ENCODE data around the gene SERTAD4.
"Not testable (repeated sequence)": the region's sequence is repeated elsewhere in the genome, so short reads cannot be mapped to it uniquely, and the experiment has no call there.

Gene SERTAD4

DNA sequence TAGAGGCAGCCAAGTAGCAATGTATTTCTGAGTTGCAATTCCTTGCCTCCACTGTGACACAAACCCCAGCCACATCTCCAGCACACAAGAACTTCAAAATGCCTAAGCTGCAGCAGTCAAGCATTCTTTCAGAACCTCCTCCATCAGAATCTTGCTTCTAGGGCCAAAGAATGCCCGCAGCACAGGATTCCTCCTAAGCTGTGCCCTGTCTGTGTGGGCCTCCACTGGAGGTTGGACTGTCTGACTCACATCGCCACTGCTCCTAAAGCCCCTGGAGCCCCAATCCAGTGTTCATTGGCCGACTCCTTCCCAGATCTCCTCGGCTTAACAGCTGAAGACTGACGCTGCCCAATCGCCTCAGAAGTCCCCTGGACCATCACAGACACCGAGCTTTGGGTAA lies 43.2 kb upstream of the SERTAD4 start:
- Histone ChIP-seq H3K36me3 (ENCODE audit: insufficient read depth, low read length) (no peaks in the 10 kb centered on the region), H3K27me3 (ENCODE audit: insufficient read depth, low read length, poor library complexity, severe bottlenecking) (no peaks in the 10 kb centered on the region), H3K9ac (ENCODE audit: low read depth, low read length, poor library complexity, severe bottlenecking) (no peak overlapping the region), H3K4me2 (ENCODE audit: low read depth, low read length, poor library complexity, severe bottlenecking) (no peak overlapping the region), H3F3A (ENCODE audit: low read depth) (no peaks in the 10 kb centered on the region), H3K9me3 (ENCODE audit: insufficient read depth, low read depth, low read length) (no peaks in the 10 kb centered on the region), H4K20me1 (ENCODE audit: insufficient read depth, low read length, poor library complexity, severe bottlenecking) (no peaks in the 10 kb centered on the region), H3K9me2 (replicated peaks; ENCODE audit: low read depth, low read length) (no peaks in the 10 kb centered on the region), H3K4me3 (ENCODE audit: low read length, poor library complexity, severe bottlenecking) (no peak overlapping the region), H3K79me2 (ENCODE audit: insufficient read depth, low read length) (no peaks in the 10 kb centered on the region), H3K4me1 (ENCODE audit: insufficient read depth, low read length, poor library complexity, severe bottlenecking) (no peaks in the 10 kb centered on the region), H2AFZ (ENCODE audit: low read length) (no peak overlapping the region)
- no peak for TF ChIP-seq EZH2phosphoT487 (IDR thresholded peaks at IDR 0.05; ENCODE audit: borderline replicate concordance)
- TF ChIP-seq, protein P1, sequence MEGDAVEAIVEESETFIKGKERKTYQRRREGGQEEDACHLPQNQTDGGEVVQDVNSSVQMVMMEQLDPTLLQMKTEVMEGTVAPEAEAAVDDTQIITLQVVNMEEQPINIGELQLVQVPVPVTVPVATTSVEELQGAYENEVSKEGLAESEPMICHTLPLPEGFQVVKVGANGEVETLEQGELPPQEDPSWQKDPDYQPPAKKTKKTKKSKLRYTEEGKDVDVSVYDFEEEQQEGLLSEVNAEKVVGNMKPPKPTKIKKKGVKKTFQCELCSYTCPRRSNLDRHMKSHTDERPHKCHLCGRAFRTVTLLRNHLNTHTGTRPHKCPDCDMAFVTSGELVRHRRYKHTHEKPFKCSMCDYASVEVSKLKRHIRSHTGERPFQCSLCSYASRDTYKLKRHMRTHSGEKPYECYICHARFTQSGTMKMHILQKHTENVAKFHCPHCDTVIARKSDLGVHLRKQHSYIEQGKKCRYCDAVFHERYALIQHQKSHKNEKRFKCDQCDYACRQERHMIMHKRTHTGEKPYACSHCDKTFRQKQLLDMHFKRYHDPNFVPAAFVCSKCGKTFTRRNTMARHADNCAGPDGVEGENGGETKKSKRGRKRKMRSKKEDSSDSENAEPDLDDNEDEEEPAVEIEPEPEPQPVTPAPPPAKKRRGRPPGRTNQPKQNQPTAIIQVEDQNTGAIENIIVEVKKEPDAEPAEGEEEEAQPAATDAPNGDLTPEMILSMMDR (conservative IDR thresholded peaks at IDR 0.05; ENCODE audit: low read length), result no peak

DNA sequence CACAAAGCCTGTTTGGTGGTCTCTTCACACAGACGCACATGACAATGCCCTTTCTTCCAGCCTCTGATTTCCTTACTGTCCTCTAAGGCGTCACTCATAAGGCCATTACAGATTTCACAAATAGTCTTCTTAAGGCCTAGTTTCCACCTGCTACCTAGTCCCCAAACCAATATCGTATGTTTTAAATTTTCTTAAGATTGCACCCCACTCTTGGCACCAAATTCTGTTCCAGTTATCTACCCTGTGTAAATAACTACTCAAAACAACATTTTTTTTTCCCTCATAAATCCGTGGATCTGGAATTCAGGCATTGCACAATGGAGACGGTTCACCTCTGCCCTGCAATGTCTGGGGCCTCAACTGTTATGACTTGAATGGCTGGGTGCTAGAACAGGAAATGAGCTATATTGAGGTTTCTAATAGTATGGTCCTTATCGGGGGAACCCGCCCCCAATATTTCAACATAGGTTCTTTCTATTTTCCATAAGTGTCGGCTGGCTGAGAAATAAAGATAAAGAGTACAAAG lies 36.9 kb upstream of the SERTAD4 start:
- Histone ChIP-seq H3K27me3 (ENCODE audit: insufficient read depth, low read length, poor library complexity, severe bottlenecking) (no peaks in the 10 kb centered on the region), H3K9ac (ENCODE audit: low read depth, low read length, poor library complexity, severe bottlenecking) (no peak overlapping the region), H3K4me1 (ENCODE audit: insufficient read depth, low read length, poor library complexity, severe bottlenecking) (no peaks in the 10 kb centered on the region)

DNA sequence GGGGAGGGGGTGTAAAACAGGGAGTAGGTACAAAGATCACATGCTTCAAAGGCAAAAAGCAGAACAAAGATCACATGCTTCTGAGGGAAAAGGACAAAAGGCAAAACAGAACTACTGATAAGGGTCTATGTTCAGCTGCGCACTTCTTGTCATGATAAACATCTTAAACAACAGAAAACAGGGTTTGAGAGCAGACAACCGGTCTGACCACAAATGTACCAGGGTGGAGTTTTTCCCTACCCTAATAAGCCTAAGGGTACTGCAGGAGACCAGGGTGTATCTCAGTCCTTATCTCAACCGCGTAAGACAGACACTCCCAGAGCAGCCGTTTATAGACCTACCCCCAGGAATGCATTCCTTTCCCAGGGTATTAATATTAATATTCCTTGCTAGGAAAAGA lies 36.3 kb upstream of the SERTAD4 start:
- not testable (repeated sequence) for H3K36me3 ChIP-seq (ENCODE audit: insufficient read depth, low read length); H3K27me3 ChIP-seq (ENCODE audit: insufficient read depth, low read length, poor library complexity, severe bottlenecking)

More for the DNA sequence above, 36.9 kb upstream of the SERTAD4 start:
- no peak overlapping the region for H3K4me2 ChIP-seq (ENCODE audit: low read depth, low read length, poor library complexity, severe bottlenecking)
- H3F3A ChIP-seq (ENCODE audit: low read depth), result no peaks in the 10 kb centered on the region
- no peak overlapping the region for H3K4me3 ChIP-seq (ENCODE audit: low read length, poor library complexity, severe bottlenecking)
- H3K79me2 ChIP-seq (ENCODE audit: insufficient read depth, low read length), result no peaks in the 10 kb centered on the region
- peaks cover 3% of the 10 kb centered on the region; the same call in 1 of the 2 replicates for H3K9me3 ChIP-seq (ENCODE audit: insufficient read depth, low read depth, low read length)
- no peak overlapping the region for H2AFZ ChIP-seq (ENCODE audit: low read length)
- H4K20me1 ChIP-seq (ENCODE audit: insufficient read depth, low read length, poor library complexity, severe bottlenecking), result no peaks in the 10 kb centered on the region
- no peaks in the 10 kb centered on the region for H3K36me3 ChIP-seq (ENCODE audit: insufficient read depth, low read length)
- H3K9me2 ChIP-seq (replicated peaks; ENCODE audit: low read depth, low read length), result no peaks in the 10 kb centered on the region
- no peak for TF ChIP-seq EZH2phosphoT487 (IDR thresholded peaks at IDR 0.05; ENCODE audit: borderline replicate concordance)

DNA sequence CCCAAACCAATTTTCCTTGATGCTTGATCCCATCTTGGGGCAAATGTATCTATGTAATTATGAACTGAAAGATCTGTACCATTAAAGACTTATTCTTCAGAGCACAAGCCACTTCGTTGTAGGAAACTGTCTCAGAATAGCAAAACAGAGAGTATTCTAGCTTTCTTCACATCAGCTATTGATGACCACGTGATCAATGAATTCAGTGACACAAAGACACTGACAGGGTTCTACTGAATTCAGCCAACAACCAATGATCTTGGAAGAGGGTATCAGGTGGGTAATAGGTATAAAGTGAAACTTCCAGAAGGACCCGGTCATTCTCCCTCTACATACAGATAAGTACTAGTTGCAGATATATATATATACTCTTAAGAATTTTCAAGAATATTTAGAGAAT lies 33.8 kb upstream of the SERTAD4 start:
- Histone ChIP-seq H3K27me3 (ENCODE audit: insufficient read depth, low read length, poor library complexity, severe bottlenecking) (no peaks in the 10 kb centered on the region), H3K36me3 (ENCODE audit: insufficient read depth, low read length) (no peaks in the 10 kb centered on the region), H3K4me2 (ENCODE audit: low read depth, low read length, poor library complexity, severe bottlenecking) (no peak overlapping the region), H3K9me3 (ENCODE audit: insufficient read depth, low read depth, low read length) (peaks cover 3% of the 10 kb centered on the region; the same call in 1 of the 2 replicates), H3K4me3 (ENCODE audit: low read length, poor library complexity, severe bottlenecking) (no peak overlapping the region), H3K79me2 (ENCODE audit: insufficient read depth, low read length) (no peaks in the 10 kb centered on the region), H3K9me2 (replicated peaks; ENCODE audit: low read depth, low read length) (no peaks in the 10 kb centered on the region), H2AFZ (ENCODE audit: low read length) (no peak overlapping the region), H4K20me1 (ENCODE audit: insufficient read depth, low read length, poor library complexity, severe bottlenecking) (no peaks in the 10 kb centered on the region), H3K4me1 (ENCODE audit: insufficient read depth, low read length, poor library complexity, severe bottlenecking) (no peaks in the 10 kb centered on the region), H3K9ac (ENCODE audit: low read depth, low read length, poor library complexity, severe bottlenecking) (no peak overlapping the region), H3F3A (ENCODE audit: low read depth) (no peaks in the 10 kb centered on the region)
- TF ChIP-seq, protein P1 (conservative IDR thresholded peaks at IDR 0.05; ENCODE audit: low read length), result no peak
- TF ChIP-seq EZH2phosphoT487 (IDR thresholded peaks at IDR 0.05; ENCODE audit: borderline replicate concordance), result no peak

More for the DNA sequence above, 36.3 kb upstream of the SERTAD4 start:
- H3K79me2 ChIP-seq (ENCODE audit: insufficient read depth, low read length); H3K4me3 ChIP-seq (ENCODE audit: low read length, poor library complexity, severe bottlenecking); H3F3A ChIP-seq (ENCODE audit: low read depth); H3K4me1 ChIP-seq (ENCODE audit: insufficient read depth, low read length, poor library complexity, severe bottlenecking); H3K4me2 ChIP-seq (ENCODE audit: low read depth, low read length, poor library complexity, severe bottlenecking); H3K9ac ChIP-seq (ENCODE audit: low read depth, low read length, poor library complexity, severe bottlenecking); H4K20me1 ChIP-seq (ENCODE audit: insufficient read depth, low read length, poor library complexity, severe bottlenecking); H3K9me2 ChIP-seq (replicated peaks; ENCODE audit: low read depth, low read length); H2AFZ ChIP-seq (ENCODE audit: low read length); H3K9me3 ChIP-seq (ENCODE audit: insufficient read depth, low read depth, low read length): not testable (repeated sequence)

All from Loucy (cell line).